HepG2 (cell line): ENCODE measurements around the gene ARPIN. TPM values are rescaled to one million over a fixed set of nuclear protein-coding genes. Genes with fewer than 3 reads are reported as not detected.

ENCODE experiments used
- BORCS8-MEF2B ChIP-seq: sonication (generic); formaldehyde crosslinking; IDR thresholded peaks from 2 replicates; pipeline ENCODE4 v1.8.0; 2022; ENCODE audit warnings: mild to moderate bottlenecking, missing genetic modification reagents
- CAMTA2 ChIP-seq: sonication (generic); formaldehyde crosslinking; IDR thresholded peaks from 2 replicates; pipeline ENCODE4 v1.4.0; 2020; ENCODE audit warnings: mild to moderate bottlenecking, missing genetic modification reagents, borderline replicate concordance
- EEA1 ChIP-seq: sonication (generic); formaldehyde crosslinking; IDR thresholded peaks from 2 replicates; pipeline ENCODE4 v1.5.1; 2020; ENCODE audit warnings: mild to moderate bottlenecking, missing genetic modification reagents, borderline replicate concordance
- ETV6 ChIP-seq: sonication (generic); formaldehyde crosslinking; conservative IDR thresholded peaks from 2 replicates; pipeline ENCODE4 v1.4.0; 2020; ENCODE audit warnings: missing genetic modification reagents
- MED13 ChIP-seq: sonication (generic); formaldehyde crosslinking; IDR thresholded peaks from 2 replicates; pipeline ENCODE4 v1.5.0; 2020; ENCODE audit warnings: missing genetic modification reagents
- RFX5 ChIP-seq: IDR thresholded peaks from 2 replicates; pipeline ENCODE4 v1.6.1; 2011; ENCODE audit warnings: low read depth, low read length, improper control_type of control experiment
- TEAD3 ChIP-seq: optimal IDR thresholded peaks from 2 replicates; pipeline ENCODE3; 2016; ENCODE audit warnings: borderline replicate concordance
- TSC22D2 ChIP-seq: sonication (generic); formaldehyde crosslinking; IDR thresholded peaks from 2 replicates; pipeline ENCODE4 v1.5.1; 2020; ENCODE audit warnings: missing genetic modification reagents, mild to moderate bottlenecking, borderline replicate concordance
- ZFP36L2 ChIP-seq: sonication (generic); formaldehyde crosslinking; IDR thresholded peaks from 2 replicates; pipeline ENCODE4 v1.4.0; 2020; ENCODE audit warnings: missing genetic modification reagents
- ZMAT3 ChIP-seq: sonication (generic); formaldehyde crosslinking; conservative IDR thresholded peaks from 2 replicates; pipeline ENCODE4 v1.7.0; 2021; ENCODE audit warnings: missing genetic modification reagents
- ZNF230 ChIP-seq: sonication (generic); formaldehyde crosslinking; IDR thresholded peaks from 2 replicates; pipeline ENCODE4 v1.4.0; 2020; ENCODE audit warnings: mild to moderate bottlenecking, missing genetic modification reagents
- ZNF280D ChIP-seq: sonication (generic); formaldehyde crosslinking; IDR thresholded peaks from 2 replicates; pipeline ENCODE4 v1.5.1; 2020; ENCODE audit warnings: mild to moderate bottlenecking, missing genetic modification reagents
- ZNF547 ChIP-seq: sonication (generic); formaldehyde crosslinking; IDR thresholded peaks from 2 replicates; pipeline ENCODE4 v1.5.1; 2020; ENCODE audit warnings: mild to moderate bottlenecking, missing genetic modification reagents
- ZNF768 ChIP-seq: sonication (generic); formaldehyde crosslinking; IDR thresholded peaks from 2 replicates; pipeline ENCODE4 v1.4.0; 2020; ENCODE audit warnings: missing genetic modification reagents
- ZNF772 ChIP-seq: sonication (generic); formaldehyde crosslinking; IDR thresholded peaks from 2 replicates; pipeline ENCODE4 v1.5.0; 2020; ENCODE audit warnings: mild to moderate bottlenecking, missing genetic modification reagents
- ZNF792 ChIP-seq: IDR thresholded peaks from 2 replicates; pipeline ENCODE4 v1.6.1; 2016
- polyA plus RNA-seq, 8 experiments: library from polyadenylated mRNA; depleted of rRNA in 3 of 8; stranded (reverse) in 7 of 8; unstranded in 1 of 8; fragments of >200 nt; fragmentation: Illumina TruSeq in 4 of 8; extraction: Trizol in 4 of 8; gene quantifications; 2 replicates each; pipeline versions ENCODE4 v1.2.1 to v1.2.3, GENCODE V29; 2011 to 2016; ENCODE audit warnings: low read depth in 4 of 8, missing spikeins in 1 of 8, mixed read lengths in 1 of 8; ENCODE audit not compliant: insufficient read depth in 1 of 8
- total RNA-seq, 5 experiments: library from RNA; depleted of rRNA; stranded (reverse); fragments of >200 nt; fragmentation: Illumina TruSeq; extraction: Trizol; gene quantifications; 2 replicates each; pipeline ENCODE4 v1.2.3, GENCODE V29; 2016; ENCODE audit warnings: low read depth in 1 of 5

ARPIN gene
- total and polyA plus RNA-seq, 2 of the 13 experiments (the other 11 are each of a cell fraction or from before 2014, with no cell fraction given), result 2.8 to 5.0 TPM

- TF ChIP-seq ZNF280D, result peak; percentile 80
- TF ChIP-seq EEA1 (CRISPR knock-in tag), result no peak; the same call in 1 of the 2 replicates
- TF ChIP-seq ZFP36L2 (CRISPR knock-in tag), result peak; percentile 84; the same call in 1 of the 2 replicates
- peak; percentile 96 for TF ChIP-seq ETV6
- peak; percentile 91; the same call in 1 of the 2 replicates for TF ChIP-seq TSC22D2 (CRISPR knock-in tag)
- peak; percentile 90 for TF ChIP-seq ZNF230 (CRISPR knock-in tag)
- no peak for TF ChIP-seq CAMTA2 (CRISPR knock-in tag)
- TF ChIP-seq TEAD3 (CRISPR knock-in tag), result peak; percentile 82
- TF ChIP-seq ZMAT3, result peak; percentile 95; the same call in 1 of the 2 replicates
- peak; percentile 88; the same call in 1 of the 2 replicates for TF ChIP-seq ZNF768 (CRISPR knock-in tag)
- peak; percentile 74; the same call in 1 of the 2 replicates for TF ChIP-seq ZNF547
- TF ChIP-seq ZNF772, result peak; percentile 74
- no peak; the same call in 1 of the 2 replicates for TF ChIP-seq MED13
- TF ChIP-seq RFX5, result peak; percentile 14; the same call in 1 of the 2 replicates
- TF ChIP-seq ZNF792 (CRISPR knock-in tag), result peak; percentile 98
- TF ChIP-seq BORCS8-MEF2B (CRISPR knock-in tag), result peak; percentile 95
- TF ChIP-seq, all 625 proteins: peak for 421
These were observed 18.9 kb downstream of the ARPIN start, which contains the start of gene AP3S2 (continued) for GRCh38 chr15:89893696-89894447.
